Esophagus muscularis mucosa (tissue), 4 donors: Measurements from ENCODE around the gene DYNC2H1. TPM values are rescaled to one million over a fixed set of nuclear protein-coding genes. Genes with fewer than 3 reads are reported as not detected.
"Not testable (repeated sequence)": the region's sequence is repeated elsewhere in the genome, so short reads cannot be mapped to it uniquely, and the experiment has no call there.

Experiments used
- DNase-seq: peaks from one replicate; pipeline ENCODE4 v3.0.0-alpha.2; 2017; ENCODE audit errors: extremely low spot score
- H3K27ac ChIP-seq, 4 donors: fragments of 200-600 bp; sonication (generic); replicated peaks in 1 of 4; 1 replicate in 3 of 4; 2 replicates in 1 of 4; pipeline ENCODE4 v1.5.1; 2016 to 2019; ENCODE audit warnings: mild to moderate bottlenecking in 1 of 4
- H3K27me3 ChIP-seq, 4 donors: fragments of 200-600 bp; sonication (generic); one replicate each; pipeline versions ENCODE4 v1.5.1 to v1.6.0; 2016 to 2019
- H3K36me3 ChIP-seq, 4 donors: fragments of 200-600 bp; sonication (generic); one replicate each; pipeline ENCODE4 v1.5.1; 2016 to 2019
- H3K4me1 ChIP-seq, 4 donors: fragments of 200-600 bp; sonication (generic); one replicate each; pipeline ENCODE4 v1.5.1; 2016 to 2019
- H3K4me3 ChIP-seq, 4 donors: fragments of 200-600 bp; sonication (generic); 1 replicate in 2 of 4; 2 replicates in 2 of 4; pipeline ENCODE4 v1.5.1; 2016 to 2019; ENCODE audit warnings: mild to moderate bottlenecking in 4 of 4, moderate library complexity in 1 of 4
- H3K9me3 ChIP-seq, 4 donors: fragments of 200-600 bp; sonication (generic); 1 replicate in 3 of 4; 2 replicates in 1 of 4; pipeline ENCODE4 v1.5.1; 2016 to 2019
- EP300 ChIP-seq: sonication (generic); formaldehyde crosslinking; IDR thresholded peaks from one replicate; pipeline ENCODE4 v1.6.1; 2017; ENCODE audit warnings: antibody characterized with exemption
- POLR2A ChIP-seq: fragments of 450-650 bp; IDR thresholded peaks from one replicate; pipeline ENCODE4 v1.6.1; 2017; ENCODE audit warnings: antibody characterized with exemption, moderate library complexity, mild to moderate bottlenecking, low read depth
- POLR2AphosphoS5 ChIP-seq, 2 donors: sonication (generic); formaldehyde crosslinking; IDR thresholded peaks; one replicate each; pipeline ENCODE4 v1.6.1; 2017; ENCODE audit warnings: antibody characterized with exemption in 2 of 2
- WGBS: methylation state at CpG from one replicate; pipeline ENCODE4 v1.1.5; 2018; 5-methylcytosine and 5-hydroxymethylcytosine counted together
- intact Hi-C: fragments of 100-400 bp; cut with DNase I; formaldehyde crosslinking; loops from one replicate; pipeline ENCODE4 v1.15.1; 2023
- total RNA-seq, 4 donors: library from RNA; depleted of rRNA; stranded (reverse); fragments of >200 nt; gene quantifications; one replicate each; pipeline versions ENCODE4 v1.1.0 to v1.2.1, GENCODE V29; 2016
- TF ChIP-seq, protein P1 (sequence below), 3 experiments: fragments of 200-600 bp in 2 of 3; fragments of 450-650 bp in 1 of 3; sonication (generic) in 2 of 3; IDR thresholded peaks; one replicate each; pipeline ENCODE4 v1.5.1; 2017 to 2019; ENCODE audit warnings: antibody characterized with exemption in 3 of 3, mild to moderate bottlenecking in 2 of 3, moderate library complexity in 1 of 3

DYNC2H1 gene
- total RNA-seq, 4 donors from 2014 or later: 9.2 to 14.5 (median 12.5) TPM

DNA sequence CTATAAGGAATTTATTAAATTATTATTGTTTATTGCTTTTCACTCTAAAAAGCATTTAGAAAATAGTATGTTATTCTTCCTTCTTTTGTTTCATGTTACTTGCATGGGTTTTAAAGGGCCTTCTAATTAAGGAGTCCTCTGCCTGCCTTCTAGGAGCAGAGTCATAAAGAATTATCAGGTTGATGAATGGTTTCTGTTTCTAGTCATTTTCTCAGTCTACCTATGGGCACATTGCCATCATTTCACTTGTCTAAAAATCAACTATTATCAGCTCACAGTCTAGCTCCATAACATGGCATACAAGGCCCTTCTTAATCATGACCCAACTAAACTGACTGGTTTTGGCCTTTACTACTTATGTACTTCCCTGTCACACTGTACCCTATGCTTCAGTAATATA, 16.2 kb downstream of the DYNC2H1 start:
- no peak overlapping the region for H3K4me3 ChIP-seq
- DNase-seq: no peak
- H3K4me1 ChIP-seq: no peaks in the 10 kb centered on the region
- no peak for TF ChIP-seq POLR2A
- TF ChIP-seq, protein P1, sequence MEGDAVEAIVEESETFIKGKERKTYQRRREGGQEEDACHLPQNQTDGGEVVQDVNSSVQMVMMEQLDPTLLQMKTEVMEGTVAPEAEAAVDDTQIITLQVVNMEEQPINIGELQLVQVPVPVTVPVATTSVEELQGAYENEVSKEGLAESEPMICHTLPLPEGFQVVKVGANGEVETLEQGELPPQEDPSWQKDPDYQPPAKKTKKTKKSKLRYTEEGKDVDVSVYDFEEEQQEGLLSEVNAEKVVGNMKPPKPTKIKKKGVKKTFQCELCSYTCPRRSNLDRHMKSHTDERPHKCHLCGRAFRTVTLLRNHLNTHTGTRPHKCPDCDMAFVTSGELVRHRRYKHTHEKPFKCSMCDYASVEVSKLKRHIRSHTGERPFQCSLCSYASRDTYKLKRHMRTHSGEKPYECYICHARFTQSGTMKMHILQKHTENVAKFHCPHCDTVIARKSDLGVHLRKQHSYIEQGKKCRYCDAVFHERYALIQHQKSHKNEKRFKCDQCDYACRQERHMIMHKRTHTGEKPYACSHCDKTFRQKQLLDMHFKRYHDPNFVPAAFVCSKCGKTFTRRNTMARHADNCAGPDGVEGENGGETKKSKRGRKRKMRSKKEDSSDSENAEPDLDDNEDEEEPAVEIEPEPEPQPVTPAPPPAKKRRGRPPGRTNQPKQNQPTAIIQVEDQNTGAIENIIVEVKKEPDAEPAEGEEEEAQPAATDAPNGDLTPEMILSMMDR (IDR thresholded peaks at IDR 0.05): no peak
- TF ChIP-seq POLR2AphosphoS5 (IDR thresholded peaks at IDR 0.05): no peak
- TF ChIP-seq EP300: no peak
- H3K9me3 ChIP-seq: no peaks in the 10 kb centered on the region
- H3K36me3 ChIP-seq: peaks cover 7 to 64% (median 24%) of the 10 kb centered on the region in 4 donors
- H3K27ac ChIP-seq: no peak overlapping the region
- intact Hi-C loops: no loop called here
- H3K27me3 ChIP-seq: no peaks in the 10 kb centered on the region

DNA sequence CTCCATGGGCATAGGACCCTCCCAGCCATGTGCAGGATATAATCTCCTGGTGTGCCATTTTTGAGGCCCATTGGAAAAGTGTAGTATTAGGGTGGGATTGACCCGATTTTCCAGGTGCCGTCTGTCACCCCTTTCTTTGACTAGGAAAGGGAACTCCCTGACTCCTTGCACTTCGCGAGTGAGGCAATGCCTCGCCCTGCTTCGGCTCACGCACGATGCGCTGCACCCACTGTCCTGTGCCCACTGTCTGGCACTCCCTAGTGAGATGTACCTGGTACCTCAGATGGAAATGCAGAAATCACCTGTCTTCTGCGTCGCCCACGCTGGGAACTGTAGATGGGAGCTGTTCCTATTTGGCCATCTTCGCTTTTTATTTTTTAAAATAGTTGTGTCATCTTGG, 32.8 kb downstream of the DYNC2H1 start:
- H3K27me3 ChIP-seq, H3K27ac ChIP-seq, H3K4me1 ChIP-seq, intact Hi-C loops, H3K9me3 ChIP-seq, DNase-seq, H3K4me3 ChIP-seq: not testable (repeated sequence)
- peaks cover 6 to 42% (median 11%) of the 10 kb centered on the region in 4 donors for H3K36me3 ChIP-seq
- WGBS: 98% methylated on average over 13 of the region's 13 CpGs

DNA sequence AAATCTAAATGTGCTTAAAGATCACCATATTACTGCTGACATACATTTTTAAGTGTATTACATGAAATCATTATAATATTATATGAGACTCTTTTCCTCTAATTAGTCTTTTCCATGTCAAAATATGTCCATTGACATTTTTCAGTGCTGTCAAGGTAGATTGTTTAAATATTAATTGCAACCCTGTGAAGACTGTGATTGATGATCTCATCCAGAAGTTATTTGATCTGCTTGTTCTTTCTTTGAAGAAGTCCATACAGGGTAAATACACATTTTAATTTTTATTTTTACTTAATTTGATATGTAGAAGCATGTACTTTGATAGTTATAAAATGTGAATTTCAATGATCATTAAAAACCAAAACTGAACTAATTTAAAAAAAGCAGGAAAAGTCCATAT, 38.4 kb downstream of the DYNC2H1 start:
- intact Hi-C loops: no loop called here
- no peak for DNase-seq
- no peak for TF ChIP-seq POLR2A
- Histone ChIP-seq H3K4me3 (no peak overlapping the region), H3K36me3 (peaks cover 6 to 37% (median 14%) of the 10 kb centered on the region in 4 donors), H3K9me3 (no peaks in the 10 kb centered on the region), H3K4me1 (no peaks in the 10 kb centered on the region), H3K27me3 (no peaks in the 10 kb centered on the region), H3K27ac (no peak overlapping the region)

DNA sequence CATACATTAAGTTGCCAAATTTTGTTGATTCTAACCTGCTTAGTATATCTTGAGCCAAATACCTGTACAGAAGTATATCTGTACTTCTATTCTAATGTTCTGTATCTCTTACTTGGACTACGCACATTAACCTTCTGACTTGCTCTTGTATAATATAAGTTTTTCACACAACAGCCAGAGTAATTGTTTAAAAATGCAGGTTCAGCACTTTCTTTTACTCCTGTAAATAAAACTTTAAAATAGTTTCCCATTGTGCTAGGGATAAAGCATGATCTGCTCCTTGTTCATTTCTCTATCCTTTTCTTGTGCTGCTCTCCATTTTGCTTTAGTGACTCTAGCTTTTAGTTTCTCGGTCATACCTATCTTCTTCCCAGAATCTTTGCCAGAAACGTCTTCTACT, 48.3 kb downstream of the DYNC2H1 start:
- no peak overlapping the region for H3K27ac ChIP-seq
- whole genome bisulfite sequencing: 90% methylated on average over 3 of the region's 3 CpGs
- H3K9me3 ChIP-seq: no peaks in the 10 kb centered on the region
- peaks cover 0 to 51% (median 7%) of the 10 kb centered on the region in 4 donors for H3K36me3 ChIP-seq
- no peak overlapping the region for H3K4me3 ChIP-seq
- TF ChIP-seq POLR2A (no peak), EP300 (no peak), POLR2AphosphoS5 (IDR thresholded peaks at IDR 0.05) (no peak)
- TF ChIP-seq, protein P1 (IDR thresholded peaks at IDR 0.05): no peak
- H3K27me3 ChIP-seq: no peaks in the 10 kb centered on the region
- intact Hi-C loops: no loop called here
- H3K4me1 ChIP-seq: no peaks in the 10 kb centered on the region
- no peak for DNase-seq

DNA sequence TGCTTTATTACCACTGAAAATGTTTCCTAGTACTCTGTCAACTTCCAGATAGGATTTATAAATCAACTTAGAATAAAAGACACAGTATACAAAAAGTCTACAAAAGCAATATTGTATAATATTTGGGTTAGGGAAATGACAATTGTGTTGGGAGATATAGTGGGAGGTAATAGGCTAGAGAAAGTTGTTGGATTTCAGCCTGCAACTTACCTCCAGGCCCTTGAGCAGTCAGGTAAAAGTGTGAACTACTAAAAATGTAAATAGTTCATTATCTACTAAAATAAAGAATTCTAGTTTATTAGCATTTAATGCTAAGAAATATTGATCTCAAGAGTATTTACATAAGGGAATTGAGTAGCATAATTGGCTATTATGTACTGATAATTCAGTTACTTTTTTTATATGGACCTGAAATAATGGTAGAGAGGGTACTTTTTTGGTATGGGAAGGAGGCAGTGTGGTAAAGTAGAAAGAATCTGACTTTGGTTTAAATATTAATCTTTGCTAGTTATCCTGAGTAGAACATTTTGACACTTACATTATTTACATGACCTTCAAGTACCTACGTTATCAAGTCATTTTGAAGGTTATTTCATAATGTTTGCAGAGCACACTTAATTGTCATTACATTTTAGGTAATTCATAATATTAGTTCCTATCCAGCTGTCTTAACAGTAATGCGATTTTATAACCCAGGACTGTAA, 55.0 kb downstream of the DYNC2H1 start:
- no peak for DNase-seq
- Histone ChIP-seq H3K4me3 (no peak overlapping the region), H3K27me3 (no peaks in the 10 kb centered on the region), H3K4me1 (no peaks in the 10 kb centered on the region), H3K36me3 (peaks cover 3 to 70% (median 17%) of the 10 kb centered on the region in 4 donors), H3K27ac (no peak overlapping the region), H3K9me3 (no peaks in the 10 kb centered on the region)
- WGBS: 97% methylated on average over 2 of the region's 2 CpGs
- intact Hi-C loops: no loop called here
- TF ChIP-seq, protein P1 (IDR thresholded peaks at IDR 0.05): no peak
- TF ChIP-seq POLR2AphosphoS5 (IDR thresholded peaks at IDR 0.05) (no peak), POLR2A (no peak), EP300 (no peak)

DNA sequence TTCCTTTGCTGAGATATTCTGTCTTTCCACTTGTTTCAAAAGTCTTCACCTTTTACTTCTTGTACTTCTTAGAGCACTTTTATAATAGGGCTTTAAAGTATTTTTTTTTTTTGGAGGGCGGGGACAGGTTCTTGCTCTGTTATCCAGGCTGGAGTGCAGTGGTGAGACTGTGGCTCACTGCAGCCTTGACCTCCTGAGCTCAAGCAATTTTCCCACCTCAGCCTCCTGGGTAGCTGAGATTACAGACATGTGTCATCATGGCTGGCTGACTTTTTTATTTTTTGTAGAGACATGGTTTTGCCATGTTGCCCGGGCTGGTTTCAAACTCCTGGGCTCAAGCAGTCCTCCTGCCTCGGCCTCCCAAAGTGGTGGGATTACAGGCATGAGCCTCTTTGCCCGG, 57.9 kb downstream of the DYNC2H1 start:
- intact Hi-C loops: no loop called here
- no peaks in the 10 kb centered on the region for H3K4me1 ChIP-seq
- no peaks in the 10 kb centered on the region for H3K9me3 ChIP-seq
- no peak overlapping the region for H3K27ac ChIP-seq
- TF ChIP-seq EP300: no peak
- no peak for TF ChIP-seq POLR2AphosphoS5 (IDR thresholded peaks at IDR 0.05)
- TF ChIP-seq POLR2A: no peak
- TF ChIP-seq, protein P1 (IDR thresholded peaks at IDR 0.05): no peak
- H3K27me3 ChIP-seq: no peaks in the 10 kb centered on the region
- 99% methylated on average over 4 of the region's 4 CpGs for WGBS
- H3K36me3 ChIP-seq: peaks cover 0 to 53% (median 16%) of the 10 kb centered on the region in 4 donors
- H3K4me3 ChIP-seq: no peak overlapping the region
- no peak for DNase-seq
